Epithelial cell of proximal tubule (primary cell): ENCODE results near the gene CD68. TPM values are rescaled to one million over a fixed set of nuclear protein-coding genes. Genes with fewer than 3 reads are reported as not detected.

Experiments
- DNase-seq: peaks from one replicate; pipeline ENCODE4 v3.0.0-alpha.2; 2011; ENCODE audit warnings: low read depth
- H3K4me3 ChIP-seq: 2 replicates; pipeline ENCODE4 v1.5.1; 2011; ENCODE audit warnings: low read depth, mild to moderate bottlenecking, low read length
- CTCF ChIP-seq: conservative IDR thresholded peaks from 2 replicates; pipeline ENCODE4 v1.5.1; 2012; ENCODE audit warnings: low read depth, mild to moderate bottlenecking, low read length
- total RNA-seq: library from RNA; depleted of rRNA; stranded (reverse); fragments of >200 nt; gene quantifications from 2 replicates; pipeline ENCODE4 v1.2.3, GENCODE V29; 2015

The CD68 gene
- total RNA-seq, 1 donor from 2014 or later = 16.7 TPM

- no peak for TF ChIP-seq CTCF
- DNase-seq = no peak
- H3K4me3 ChIP-seq = no peak overlapping the region
These were observed 9.1 kb upstream of the CD68 start for GRCh38 chr17:7570351-7570750.

- no peak for TF ChIP-seq CTCF
- DNase-seq = no peak
- peak overlapping the region; percentile 75 for H3K4me3 ChIP-seq
These were observed 7.2 kb upstream of the CD68 start for GRCh38 chr17:7572338-7572587.

GRCh38 chr17:7572588-7573323, 6.7 kb upstream of the CD68 start:
- peak; percentile 75 for DNase-seq
- peak overlapping the region; percentile 85 for H3K4me3 ChIP-seq
- TF ChIP-seq CTCF = no peak

- no peak for DNase-seq
- peak overlapping the region; percentile 85 for H3K4me3 ChIP-seq
- no peak for TF ChIP-seq CTCF
These were observed 5.9 kb upstream of the CD68 start for GRCh38 chr17:7573324-7574080.

- no peak for TF ChIP-seq CTCF
- H3K4me3 ChIP-seq = peak overlapping the region; percentile 85
- DNase-seq = no peak
These were observed 5.1 kb upstream of the CD68 start for GRCh38 chr17:7574176-7574953.

- TF ChIP-seq CTCF = no peak
- H3K4me3 ChIP-seq = peak overlapping the region; percentile 85
These were observed 4.0 kb upstream of the CD68 start for GRCh38 chr17:7575481-7575883.

More at GRCh38 chr17:7575481-7575883, 4.0 kb upstream of the CD68 start:
- no peak for DNase-seq
